ENCODE measurements around the gene HPSE2. TPM values are rescaled to one million over a fixed set of nuclear protein-coding genes. Genes with fewer than 3 reads are reported as not detected.
"Not testable (repeated sequence)": the region's sequence is repeated elsewhere in the genome, so short reads cannot be mapped to it uniquely, and the experiment has no call there.

Gene HPSE2
- total RNA-seq, 1 donor from 2014 or later: not detected

DNA sequence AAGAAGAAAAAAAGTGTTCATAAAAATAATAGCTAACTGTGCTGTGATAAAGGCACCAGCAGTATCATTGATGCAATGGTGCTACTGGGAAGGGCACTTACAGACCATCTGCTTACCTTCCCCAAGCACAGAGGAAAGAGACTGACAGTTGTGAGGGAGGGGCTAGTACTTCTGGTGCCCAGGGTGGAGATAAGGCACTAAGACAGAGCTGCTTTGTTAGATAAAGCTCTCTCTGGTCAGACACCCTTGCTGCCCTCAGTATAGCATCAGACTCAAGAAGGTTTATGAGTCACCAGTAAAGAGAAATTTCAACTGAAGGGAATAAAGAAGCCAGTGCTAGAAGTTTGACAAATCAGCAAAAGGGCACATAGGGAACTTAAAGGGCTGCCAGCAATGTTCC, 325.6 kb downstream of the HPSE2 start:
- Histone ChIP-seq H3K9me3 (no peaks in the 10 kb centered on the region), H3K27me3 (no peaks in the 10 kb centered on the region), H3K4me1 (no peaks in the 10 kb centered on the region), H3K4me3 (no peak overlapping the region), H3K36me3 (no peaks in the 10 kb centered on the region), H3K27ac (no peak overlapping the region)
- no peak for DNase-seq (ENCODE audit: low spot score in 2 of 2)
- TF ChIP-seq, protein P1, sequence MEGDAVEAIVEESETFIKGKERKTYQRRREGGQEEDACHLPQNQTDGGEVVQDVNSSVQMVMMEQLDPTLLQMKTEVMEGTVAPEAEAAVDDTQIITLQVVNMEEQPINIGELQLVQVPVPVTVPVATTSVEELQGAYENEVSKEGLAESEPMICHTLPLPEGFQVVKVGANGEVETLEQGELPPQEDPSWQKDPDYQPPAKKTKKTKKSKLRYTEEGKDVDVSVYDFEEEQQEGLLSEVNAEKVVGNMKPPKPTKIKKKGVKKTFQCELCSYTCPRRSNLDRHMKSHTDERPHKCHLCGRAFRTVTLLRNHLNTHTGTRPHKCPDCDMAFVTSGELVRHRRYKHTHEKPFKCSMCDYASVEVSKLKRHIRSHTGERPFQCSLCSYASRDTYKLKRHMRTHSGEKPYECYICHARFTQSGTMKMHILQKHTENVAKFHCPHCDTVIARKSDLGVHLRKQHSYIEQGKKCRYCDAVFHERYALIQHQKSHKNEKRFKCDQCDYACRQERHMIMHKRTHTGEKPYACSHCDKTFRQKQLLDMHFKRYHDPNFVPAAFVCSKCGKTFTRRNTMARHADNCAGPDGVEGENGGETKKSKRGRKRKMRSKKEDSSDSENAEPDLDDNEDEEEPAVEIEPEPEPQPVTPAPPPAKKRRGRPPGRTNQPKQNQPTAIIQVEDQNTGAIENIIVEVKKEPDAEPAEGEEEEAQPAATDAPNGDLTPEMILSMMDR (IDR thresholded peaks at IDR 0.05): no peak
- intact Hi-C loops (cut with DNase I): no loop called here

DNA sequence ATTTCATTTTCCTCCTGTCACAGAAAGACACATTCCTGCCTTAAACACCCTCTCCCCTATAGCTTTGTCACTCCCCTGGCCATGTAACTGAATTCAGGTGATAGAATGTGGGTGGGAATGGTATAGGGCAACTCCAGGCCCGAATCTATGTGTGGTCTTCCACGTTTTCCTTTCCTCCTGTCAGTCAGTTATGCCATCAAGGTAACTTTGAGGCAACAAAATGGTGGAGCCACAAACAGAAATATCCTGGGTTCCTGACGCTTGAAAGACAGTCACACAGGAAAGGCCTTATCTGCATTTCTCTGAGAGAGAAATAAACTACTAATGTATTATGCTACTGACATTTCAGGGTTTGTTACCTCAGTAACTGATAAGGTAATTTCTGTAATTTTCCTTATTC, 326.8 kb downstream of the HPSE2 start:
- intact Hi-C loops (cut with DNase I): no loop called here

DNA sequence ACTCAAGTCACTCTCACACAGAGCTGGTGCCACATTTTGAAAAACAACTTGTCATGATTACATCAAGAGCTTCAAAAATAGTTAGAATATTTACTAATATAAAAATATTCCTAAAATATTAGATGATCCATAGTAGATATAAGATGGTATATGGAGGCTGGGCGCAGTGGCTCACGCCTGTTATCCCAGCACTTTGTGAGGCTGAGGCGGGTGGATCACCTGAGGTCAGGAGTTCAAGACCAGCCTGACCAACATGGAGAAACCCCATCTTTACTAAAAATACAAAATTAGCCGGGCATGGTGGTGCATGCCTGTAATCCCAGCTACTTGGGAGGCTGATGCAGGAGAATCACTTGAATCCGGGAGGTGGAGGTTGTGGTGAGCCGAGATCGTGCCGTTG, 327.4 kb downstream of the HPSE2 start:
- H3K36me3 ChIP-seq; intact Hi-C loops (cut with DNase I); H3K4me3 ChIP-seq; H3K9me3 ChIP-seq; H3K27ac ChIP-seq; H3K4me1 ChIP-seq; H3K27me3 ChIP-seq; DNase-seq (ENCODE audit: low spot score in 2 of 2): not testable (repeated sequence)

More for the DNA sequence above, 326.8 kb downstream of the HPSE2 start:
- no peak overlapping the region for H3K4me3 ChIP-seq
- TF ChIP-seq, protein P1 (IDR thresholded peaks at IDR 0.05): no peak
- no peak overlapping the region for H3K27ac ChIP-seq
- DNase-seq (ENCODE audit: low spot score in 2 of 2): no peak
- no peaks in the 10 kb centered on the region for H3K9me3 ChIP-seq
- H3K27me3 ChIP-seq: no peaks in the 10 kb centered on the region
- H3K4me1 ChIP-seq: no peaks in the 10 kb centered on the region
- H3K36me3 ChIP-seq: no peaks in the 10 kb centered on the region

DNA sequence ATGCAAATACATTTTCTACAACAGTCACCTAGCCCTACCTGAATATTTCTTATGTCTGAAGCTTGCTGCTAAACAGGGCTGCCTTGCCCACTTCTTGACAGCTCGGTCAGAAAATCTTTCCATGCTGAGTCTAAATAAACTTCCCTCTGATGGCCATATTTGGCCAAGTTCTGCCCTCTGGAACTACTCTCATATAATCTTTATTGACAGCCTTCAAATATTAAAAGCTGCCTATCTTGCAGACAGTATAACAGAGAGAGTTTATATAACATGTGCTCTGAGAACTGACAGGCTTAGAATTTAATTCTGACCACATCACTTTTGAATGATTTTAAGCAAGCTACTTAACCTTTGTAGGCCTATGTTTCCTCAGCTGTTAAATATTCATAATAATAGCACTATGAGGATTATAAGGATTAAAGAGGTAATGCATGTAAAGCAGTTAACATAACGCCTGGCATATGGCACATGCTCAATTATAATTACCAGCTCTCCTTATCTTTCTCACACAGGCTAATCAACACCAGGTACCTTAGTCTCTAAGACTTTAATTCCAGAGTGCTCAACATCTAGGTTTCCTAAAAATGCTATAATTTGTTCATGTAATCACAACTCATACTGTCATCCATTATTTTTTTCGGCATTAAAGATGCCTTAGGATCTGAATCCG, 334.1 kb downstream of the HPSE2 start:
- Histone ChIP-seq H3K27me3 (no peaks in the 10 kb centered on the region), H3K27ac (no peak overlapping the region), H3K36me3 (no peaks in the 10 kb centered on the region), H3K4me3 (no peak overlapping the region), H3K9me3 (no peaks in the 10 kb centered on the region), H3K4me1 (no peaks in the 10 kb centered on the region)
- intact Hi-C loops (cut with DNase I): no loop called here
- TF ChIP-seq, protein P1 (IDR thresholded peaks at IDR 0.05): no peak
- no peak for DNase-seq (ENCODE audit: low spot score in 2 of 2)

DNA sequence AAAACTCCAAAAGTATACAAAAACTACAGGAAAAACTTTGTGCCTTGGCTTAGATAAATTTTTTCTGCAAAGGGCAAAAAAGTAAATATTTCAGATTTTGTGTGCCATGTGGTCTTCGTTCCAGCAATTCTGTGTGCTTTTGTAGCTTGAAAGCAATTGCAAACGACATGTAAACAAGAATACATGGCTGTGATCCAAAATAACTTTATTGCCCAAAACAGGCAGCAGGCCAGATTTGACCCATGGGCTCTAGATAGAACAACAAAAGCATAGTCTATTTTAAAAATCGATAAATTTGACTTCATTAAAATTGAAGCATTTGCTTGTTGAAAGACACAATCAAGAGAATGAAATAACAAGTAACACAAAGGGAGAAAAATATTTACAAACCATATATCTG, 336.6 kb downstream of the HPSE2 start:
- intact Hi-C loops (cut with DNase I): no loop called here
- Histone ChIP-seq H3K36me3 (no peaks in the 10 kb centered on the region), H3K9me3 (no peaks in the 10 kb centered on the region), H3K4me1 (no peaks in the 10 kb centered on the region), H3K27ac (no peak overlapping the region), H3K27me3 (no peaks in the 10 kb centered on the region), H3K4me3 (no peak overlapping the region)
- TF ChIP-seq, protein P1 (IDR thresholded peaks at IDR 0.05): no peak
- DNase-seq (ENCODE audit: low spot score in 2 of 2): no peak

DNA sequence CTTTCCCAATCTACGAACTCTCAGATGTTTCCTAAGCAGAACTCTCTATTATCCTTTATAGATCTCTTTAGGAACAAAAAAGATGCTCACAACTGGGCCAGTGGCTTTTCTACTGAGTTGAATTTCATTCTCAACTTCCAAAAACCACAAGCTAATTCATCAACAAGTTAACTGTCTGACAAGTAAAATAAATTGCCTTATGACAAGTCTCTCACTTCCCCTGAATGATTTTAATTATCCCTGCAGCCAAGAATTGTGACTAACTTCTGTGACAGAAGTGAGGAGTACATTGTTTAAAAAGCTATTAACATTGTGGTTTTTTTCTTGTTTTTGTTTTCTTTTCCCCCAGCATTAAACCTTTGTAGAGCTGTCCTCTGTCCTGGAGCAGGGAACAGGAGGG, 343.1 kb downstream of the HPSE2 start:
- intact Hi-C loops (cut with DNase I): no loop called here
- TF ChIP-seq, protein P1 (IDR thresholded peaks at IDR 0.05): no peak
- no peaks in the 10 kb centered on the region for H3K36me3 ChIP-seq
- no peak overlapping the region for H3K4me3 ChIP-seq
- no peak overlapping the region for H3K27ac ChIP-seq
- no peaks in the 10 kb centered on the region for H3K4me1 ChIP-seq
- no peaks in the 10 kb centered on the region for H3K9me3 ChIP-seq
- no peak for DNase-seq (ENCODE audit: low spot score in 2 of 2)
- H3K27me3 ChIP-seq: no peaks in the 10 kb centered on the region
